Panc1 (cell line): ENCODE results near the gene TEK. TPM values are rescaled to one million over a fixed set of nuclear protein-coding genes. Genes with fewer than 3 reads are reported as not detected.

Experiments
- ATAC-seq: fragments of 200-7000 bp; cut with Tn5 transposase; 2 replicates; pipeline ENCODE4 v1.9.1; 2020; ENCODE audit warnings: mild to moderate bottlenecking, moderate library complexity
- BruUV-seq: library from RNA; stranded (reverse); fragments of 400-500 nt; replicated peaks from 2 replicates; lab custom pipeline; 2021; lab: Mats Ljungman, UMichigan
- CTCF ChIA-PET: fragments of 300-600 bp; sonication (Branson Sonifier 250); formaldehyde crosslinking; loops from one replicate; lab custom pipeline; 2022; ENCODE audit warnings: antibody characterized with exemption; lab: Charles Lee
- POLR2A ChIA-PET: fragments of 300-600 bp; sonication (Branson Sonifier 250); formaldehyde crosslinking; loops from one replicate; lab custom pipeline; 2022; ENCODE audit warnings: antibody characterized with exemption; lab: Charles Lee
- DNase-seq: peaks from one replicate; pipeline ENCODE4 v3.0.0-alpha.2; 2010; ENCODE audit warnings: low read depth, low spot score
- H3K27ac ChIP-seq: 2 replicates; pipeline ENCODE4 v1.5.1; 2011; ENCODE audit warnings: mild to moderate bottlenecking, low read length, inconsistent platforms
- H3K27me3 ChIP-seq: fragments of 200-500 bp; sonication (Bioruptor generic); 2 replicates; pipeline ENCODE4 v1.6.0; 2014; ENCODE audit warnings: low read length, inconsistent platforms; ENCODE audit not compliant: control insufficient read depth, insufficient read depth
- H3K36me3 ChIP-seq: fragments of 200-500 bp; sonication (Bioruptor generic); 2 replicates; pipeline ENCODE4 v1.5.1; 2014; ENCODE audit warnings: inconsistent platforms, mild to moderate bottlenecking, low read length, moderate library complexity; ENCODE audit not compliant: control insufficient read depth, insufficient read depth
- H3K4me1 ChIP-seq: 2 replicates; pipeline ENCODE4 v1.5.1; 2011; ENCODE audit warnings: inconsistent platforms, mild to moderate bottlenecking, low read length, moderate library complexity; ENCODE audit not compliant: control insufficient read depth, insufficient read depth
- H3K4me3 ChIP-seq, 2 experiments: 2 replicates each; pipeline ENCODE4 v1.5.1; 2011 to 2012; ENCODE audit warnings: low read depth in 2 of 2, low read length in 2 of 2, mild to moderate bottlenecking in 2 of 2, inconsistent platforms in 1 of 2, moderate library complexity in 1 of 2
- H3K9me3 ChIP-seq: fragments of 200-500 bp; sonication (Bioruptor generic); 2 replicates; pipeline ENCODE4 v1.5.1; 2014; ENCODE audit warnings: low read depth, mild to moderate bottlenecking, inconsistent platforms, low read length, moderate library complexity; ENCODE audit not compliant: control insufficient read depth, insufficient read depth
- CTCF ChIP-seq: fragments of 450-650 bp; IDR thresholded peaks from 2 replicates; pipeline ENCODE4 v1.5.1; 2017; ENCODE audit warnings: mild to moderate bottlenecking
- POLR2AphosphoS5 ChIP-seq: IDR thresholded peaks from 2 replicates; pipeline ENCODE4 v1.6.1; 2012; ENCODE audit warnings: mild to moderate bottlenecking, low read depth, low read length, moderate library complexity
- SIN3A ChIP-seq: IDR thresholded peaks from 2 replicates; pipeline ENCODE4 v1.6.1; 2012; ENCODE audit warnings: low read depth, mild to moderate bottlenecking, low read length, moderate library complexity, borderline replicate concordance; ENCODE audit not compliant: insufficient read depth
- TCF7L2 ChIP-seq: IDR thresholded peaks from 2 replicates; pipeline ENCODE4 v1.6.1; 2011; ENCODE audit warnings: mild to moderate bottlenecking, low read depth, low read length, inconsistent platforms
- in situ Hi-C: cut with HindIII; loops from 2 replicates; pipeline ENCODE4 v1.10.0; 2016; ENCODE audit warnings: low sequenced_read_pairs, low pct_unique_long_range_greater_than_20kb
- intact Hi-C: fragments of 100-400 bp; cut with micrococcal nuclease; formaldehyde crosslinking; loops from one replicate; pipeline ENCODE4 v1.10.0; 2022; ENCODE audit not compliant: unreplicated experiment
- total RNA-seq: library from RNA; stranded (reverse); gene quantifications from one replicate; pipeline ENCODE4 v1.2.1, GENCODE V29; 2021; ENCODE audit not compliant: unreplicated experiment
- TF ChIP-seq, protein P1 (sequence below), 2 experiments: IDR thresholded peaks; 2 replicates each; pipeline ENCODE4 v1.6.1; 2011 to 2012; ENCODE audit warnings: low read depth in 2 of 2, control low read depth in 1 of 2, low read length in 1 of 2, mild to moderate bottlenecking in 1 of 2, moderate library complexity in 1 of 2; ENCODE audit not compliant: insufficient read depth in 1 of 2

The TEK gene
- total RNA-seq, 1 experiment from 2014 or later, result not detected

- in situ Hi-C loops, result no loop called here
- CTCF ChIA-PET, result no interaction called here
- BruUV-seq, result no TSS peak
Observed at GRCh38 chr9:27126670-27127069, 17.6 kb downstream of the TEK start.

GRCh38 chr9:27129221-27129620, 20.2 kb downstream of the TEK start:
- ChIA-PET POLR2A (no interaction called here), CTCF (no interaction called here)
- no peaks in the 10 kb centered on the region for H3K9me3 ChIP-seq
- no peak overlapping the region for H3K27ac ChIP-seq
- H3K4me1 ChIP-seq, result no peaks in the 10 kb centered on the region
- BruUV-seq, result no TSS peak
- intact Hi-C loops, result no loop called here
- H3K4me3 ChIP-seq, result no peak overlapping the region
- in situ Hi-C loops, result no loop called here
- no peaks in the 10 kb centered on the region for H3K36me3 ChIP-seq
- ATAC-seq, result no peak
- DNase-seq, result no peak
- no peaks in the 10 kb centered on the region for H3K27me3 ChIP-seq
- TF ChIP-seq TCF7L2 (no peak), CTCF (no peak), SIN3A (no peak), POLR2AphosphoS5 (no peak)
- TF ChIP-seq, protein P1, sequence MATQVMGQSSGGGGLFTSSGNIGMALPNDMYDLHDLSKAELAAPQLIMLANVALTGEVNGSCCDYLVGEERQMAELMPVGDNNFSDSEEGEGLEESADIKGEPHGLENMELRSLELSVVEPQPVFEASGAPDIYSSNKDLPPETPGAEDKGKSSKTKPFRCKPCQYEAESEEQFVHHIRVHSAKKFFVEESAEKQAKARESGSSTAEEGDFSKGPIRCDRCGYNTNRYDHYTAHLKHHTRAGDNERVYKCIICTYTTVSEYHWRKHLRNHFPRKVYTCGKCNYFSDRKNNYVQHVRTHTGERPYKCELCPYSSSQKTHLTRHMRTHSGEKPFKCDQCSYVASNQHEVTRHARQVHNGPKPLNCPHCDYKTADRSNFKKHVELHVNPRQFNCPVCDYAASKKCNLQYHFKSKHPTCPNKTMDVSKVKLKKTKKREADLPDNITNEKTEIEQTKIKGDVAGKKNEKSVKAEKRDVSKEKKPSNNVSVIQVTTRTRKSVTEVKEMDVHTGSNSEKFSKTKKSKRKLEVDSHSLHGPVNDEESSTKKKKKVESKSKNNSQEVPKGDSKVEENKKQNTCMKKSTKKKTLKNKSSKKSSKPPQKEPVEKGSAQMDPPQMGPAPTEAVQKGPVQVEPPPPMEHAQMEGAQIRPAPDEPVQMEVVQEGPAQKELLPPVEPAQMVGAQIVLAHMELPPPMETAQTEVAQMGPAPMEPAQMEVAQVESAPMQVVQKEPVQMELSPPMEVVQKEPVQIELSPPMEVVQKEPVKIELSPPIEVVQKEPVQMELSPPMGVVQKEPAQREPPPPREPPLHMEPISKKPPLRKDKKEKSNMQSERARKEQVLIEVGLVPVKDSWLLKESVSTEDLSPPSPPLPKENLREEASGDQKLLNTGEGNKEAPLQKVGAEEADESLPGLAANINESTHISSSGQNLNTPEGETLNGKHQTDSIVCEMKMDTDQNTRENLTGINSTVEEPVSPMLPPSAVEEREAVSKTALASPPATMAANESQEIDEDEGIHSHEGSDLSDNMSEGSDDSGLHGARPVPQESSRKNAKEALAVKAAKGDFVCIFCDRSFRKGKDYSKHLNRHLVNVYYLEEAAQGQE (IDR thresholded peaks at IDR 0.05; ENCODE audit: insufficient read depth in 1 of 2, low read depth in 2 of 2, low read length in 1 of 2), result no peak

More at GRCh38 chr9:27126670-27127069, 17.6 kb downstream of the TEK start:
- no peak overlapping the region for H3K27ac ChIP-seq
- no peaks in the 10 kb centered on the region for H3K9me3 ChIP-seq
- DNase-seq, result no peak
- TF ChIP-seq, protein P1 (IDR thresholded peaks at IDR 0.05; ENCODE audit: insufficient read depth in 1 of 2, low read depth in 2 of 2, low read length in 1 of 2), result no peak
- TF ChIP-seq SIN3A, result no peak
- TF ChIP-seq CTCF, result no peak
- POLR2A ChIA-PET, result no interaction called here
- no peak for ATAC-seq
- intact Hi-C loops, result no loop called here
- no peaks in the 10 kb centered on the region for H3K36me3 ChIP-seq
- no peak overlapping the region for H3K4me3 ChIP-seq
- no peaks in the 10 kb centered on the region for H3K4me1 ChIP-seq
- no peaks in the 10 kb centered on the region for H3K27me3 ChIP-seq
